HEK293 (cell line): Measurements from ENCODE around the gene PTPRN2.

Source experiments
- CTCF ChIA-PET: fragments of 350-600 bp; formaldehyde crosslinking; extraction: SDS; loops from one replicate; lab custom pipeline; 2021; ENCODE audit warnings: antibody characterized with exemption; lab: Yijun Ruan, JAX
- POLR2A ChIA-PET: fragments of 300-600 bp; formaldehyde crosslinking; extraction: SDS; loops from one replicate; lab custom pipeline; 2020; ENCODE audit warnings: antibody characterized with exemption, inconsistent platforms; lab: Yijun Ruan, JAX
- H3K27ac ChIP-seq: fragments of 200-500 bp; sonication (Bioruptor generic); 2 replicates; pipeline ENCODE4 v1.5.1; 2014; ENCODE audit warnings: low read depth, low read length, control low read depth, inconsistent platforms; ENCODE audit errors: extremely low read depth
- H3K36me3 ChIP-seq, 2 experiments: fragments of 200-500 bp in 1 of 2; sonication (Bioruptor generic) in 1 of 2; 1 replicate in 1 of 2; 2 replicates in 1 of 2; pipeline ENCODE4 v1.5.1; 2014 to 2017; ENCODE audit warnings: inconsistent platforms in 2 of 2, low read length in 2 of 2; ENCODE audit not compliant: control insufficient read depth in 2 of 2, insufficient read depth in 1 of 2
- H3K4me1 ChIP-seq: fragments of 200-500 bp; sonication (Bioruptor generic); 2 replicates; pipeline ENCODE4 v1.5.1; 2014; ENCODE audit warnings: mild to moderate bottlenecking, low read length, inconsistent platforms; ENCODE audit not compliant: control insufficient read depth, insufficient read depth
- H3K4me3 ChIP-seq: 2 replicates; pipeline ENCODE4 v1.5.1; 2011; ENCODE audit warnings: low read depth, mild to moderate bottlenecking, control low read depth, low read length, moderate library complexity
- H3K9me3 ChIP-seq: fragments of 200-500 bp; sonication (Bioruptor generic); 2 replicates; pipeline ENCODE4 v1.5.1; 2014; ENCODE audit warnings: low read depth, low read length, inconsistent platforms; ENCODE audit not compliant: control insufficient read depth, insufficient read depth
- BCL11A ChIP-seq: fragments of 450-650 bp; formaldehyde crosslinking; IDR thresholded peaks from 2 replicates; pipeline ENCODE4 v1.5.1; 2016; ENCODE audit warnings: low read depth, missing biosample characterization, missing genetic modification characterization
- BCL6B ChIP-seq: fragments of 450-650 bp; formaldehyde crosslinking; IDR thresholded peaks from 2 replicates; pipeline ENCODE4 v1.5.1; 2017; ENCODE audit warnings: missing biosample characterization, missing genetic modification characterization
- EGR2 ChIP-seq: fragments of 450-650 bp; formaldehyde crosslinking; IDR thresholded peaks from 2 replicates; pipeline ENCODE4 v1.5.1; 2016; ENCODE audit warnings: low read depth, missing biosample characterization, missing genetic modification characterization
- ELK4 ChIP-seq: IDR thresholded peaks from 2 replicates; pipeline ENCODE4 v1.6.1; 2011; ENCODE audit warnings: mild to moderate bottlenecking, low read depth, low read length, borderline replicate concordance
- GFI1B ChIP-seq: fragments of 450-650 bp; formaldehyde crosslinking; IDR thresholded peaks from 2 replicates; pipeline ENCODE4 v1.5.1; 2016; ENCODE audit warnings: missing biosample characterization, missing genetic modification characterization
- KLF1 ChIP-seq: fragments of 450-650 bp; formaldehyde crosslinking; IDR thresholded peaks from 2 replicates; pipeline ENCODE4 v1.5.1; 2016; ENCODE audit warnings: missing biosample characterization, missing genetic modification characterization
- KLF16 ChIP-seq: fragments of 450-650 bp; formaldehyde crosslinking; IDR thresholded peaks from 2 replicates; pipeline ENCODE4 v1.5.1; 2017; ENCODE audit warnings: missing biosample characterization, missing genetic modification characterization
- KLF9 ChIP-seq: fragments of 450-650 bp; formaldehyde crosslinking; IDR thresholded peaks from 2 replicates; pipeline ENCODE4 v1.5.1; 2016; ENCODE audit warnings: missing biosample characterization, missing genetic modification characterization, low read depth
- MEIS1 ChIP-seq: sonication (generic); formaldehyde crosslinking; IDR thresholded peaks from 2 replicates; pipeline ENCODE4 v1.8.1; 2022; ENCODE audit warnings: missing genetic modification reagents, mild to moderate bottlenecking, borderline replicate concordance
- TCF7L2 ChIP-seq: IDR thresholded peaks from 2 replicates; pipeline ENCODE4 v1.6.1; 2011; ENCODE audit warnings: low read depth, mild to moderate bottlenecking, inconsistent platforms, low read length, moderate library complexity, borderline replicate concordance
- ZBTB20 ChIP-seq: fragments of 450-650 bp; formaldehyde crosslinking; IDR thresholded peaks from 2 replicates; pipeline ENCODE4 v1.5.1; 2016; ENCODE audit warnings: missing biosample characterization, missing genetic modification characterization
- ZBTB44 ChIP-seq: fragments of 450-650 bp; IDR thresholded peaks from 2 replicates; pipeline ENCODE4 v1.5.1; 2018; ENCODE audit warnings: missing biosample characterization, mild to moderate bottlenecking, missing genetic modification characterization
- ZNF140 ChIP-seq: fragments of 450-650 bp; formaldehyde crosslinking; IDR thresholded peaks from 2 replicates; pipeline ENCODE4 v1.5.1; 2016; ENCODE audit warnings: missing biosample characterization, missing genetic modification characterization
- ZNF174 ChIP-seq: fragments of 450-650 bp; formaldehyde crosslinking; IDR thresholded peaks from 2 replicates; pipeline ENCODE4 v1.5.0; 2017; ENCODE audit warnings: missing biosample characterization, mild to moderate bottlenecking, missing genetic modification characterization
- ZNF248 ChIP-seq: fragments of 450-650 bp; formaldehyde crosslinking; IDR thresholded peaks from 2 replicates; pipeline ENCODE4 v1.5.1; 2017; ENCODE audit warnings: missing biosample characterization, missing genetic modification characterization
- ZNF280C ChIP-seq: fragments of 450-650 bp; formaldehyde crosslinking; IDR thresholded peaks from 2 replicates; pipeline ENCODE4 v1.5.1; 2016; ENCODE audit warnings: missing biosample characterization, missing genetic modification characterization
- ZNF350 ChIP-seq: fragments of 450-650 bp; formaldehyde crosslinking; IDR thresholded peaks from 2 replicates; pipeline ENCODE4 v1.5.0; 2017; ENCODE audit warnings: missing biosample characterization, mild to moderate bottlenecking, missing genetic modification characterization
- ZNF362 ChIP-seq: fragments of 450-650 bp; formaldehyde crosslinking; IDR thresholded peaks from 2 replicates; pipeline ENCODE4 v1.5.1; 2016; ENCODE audit warnings: missing biosample characterization, missing genetic modification characterization
- ZNF366 ChIP-seq: fragments of 450-650 bp; formaldehyde crosslinking; conservative IDR thresholded peaks from 2 replicates; pipeline ENCODE4 v1.5.1; 2016; ENCODE audit warnings: missing biosample characterization, missing genetic modification characterization
- ZNF37A ChIP-seq: fragments of 450-650 bp; IDR thresholded peaks from 2 replicates; pipeline ENCODE4 v1.5.1; 2018; ENCODE audit warnings: missing biosample characterization, missing genetic modification characterization
- ZNF501 ChIP-seq: fragments of 450-650 bp; formaldehyde crosslinking; IDR thresholded peaks from 2 replicates; pipeline ENCODE4 v1.5.1; 2016; ENCODE audit warnings: missing biosample characterization, missing genetic modification characterization
- ZNF530 ChIP-seq: fragments of 450-650 bp; formaldehyde crosslinking; IDR thresholded peaks from 2 replicates; pipeline ENCODE4 v1.5.1; 2016; ENCODE audit warnings: low read depth, missing biosample characterization, missing genetic modification characterization
- ZNF600 ChIP-seq: fragments of 450-650 bp; formaldehyde crosslinking; IDR thresholded peaks from 2 replicates; pipeline ENCODE4 v1.5.1; 2016; ENCODE audit warnings: missing biosample characterization, missing genetic modification characterization
- ZNF623 ChIP-seq: fragments of 450-650 bp; formaldehyde crosslinking; IDR thresholded peaks from 2 replicates; pipeline ENCODE4 v1.5.1; 2016; ENCODE audit warnings: missing biosample characterization, missing genetic modification characterization
- ZNF624 ChIP-seq: fragments of 450-650 bp; formaldehyde crosslinking; IDR thresholded peaks from 2 replicates; pipeline ENCODE4 v1.5.1; 2017; ENCODE audit warnings: missing biosample characterization, missing genetic modification characterization
- ZNF692 ChIP-seq: fragments of 450-650 bp; formaldehyde crosslinking; IDR thresholded peaks from 2 replicates; pipeline ENCODE4 v1.5.1; 2016; ENCODE audit warnings: missing biosample characterization, missing genetic modification characterization
- ZNF792 ChIP-seq: fragments of 450-650 bp; formaldehyde crosslinking; IDR thresholded peaks from 2 replicates; pipeline ENCODE4 v1.5.1; 2016; ENCODE audit warnings: missing biosample characterization, missing genetic modification characterization

The PTPRN2 gene

GRCh38 chr7:157990881-157991250 lies 596.8 kb downstream of the PTPRN2 start:
- H3K27ac ChIP-seq: no peak overlapping the region
- no peaks in the 10 kb centered on the region for H3K9me3 ChIP-seq
- CTCF ChIA-PET: no interaction called here
- POLR2A ChIA-PET: no interaction called here
- no peaks in the 10 kb centered on the region for H3K4me1 ChIP-seq
- TF ChIP-seq ZNF362 (tag by site-specific recombination): no peak
- TF ChIP-seq ELK4: no peak
- TF ChIP-seq ZNF623 (tag by site-specific recombination): no peak
- no peak for TF ChIP-seq ZNF501
- TF ChIP-seq ZNF792 (tag by site-specific recombination): no peak
- TF ChIP-seq ZNF280C (tag by site-specific recombination): no peak
- TF ChIP-seq ZBTB44: no peak
- no peak for TF ChIP-seq KLF16 (tag by site-specific recombination)
- no peak for TF ChIP-seq BCL11A (tag by site-specific recombination)
- TF ChIP-seq EGR2 (tag by site-specific recombination): no peak
- no peak for TF ChIP-seq KLF1 (tag by site-specific recombination)
- no peak for TF ChIP-seq ZNF350 (tag by site-specific recombination)
- TF ChIP-seq ZBTB20: no peak
- H3K4me3 ChIP-seq: no peak overlapping the region
- H3K36me3 ChIP-seq: no peaks in the 10 kb centered on the region

GRCh38 chr7:157990226-157990880 lies 597.3 kb downstream of the PTPRN2 start:
- H3K4me1 ChIP-seq: no peaks in the 10 kb centered on the region
- no peak overlapping the region for H3K4me3 ChIP-seq
- ChIA-PET CTCF (no interaction called here), POLR2A (no interaction called here)
- no peak overlapping the region for H3K27ac ChIP-seq
- no peaks in the 10 kb centered on the region for H3K9me3 ChIP-seq
- TF ChIP-seq ZNF600: no peak
- no peak for TF ChIP-seq ZNF530
- TF ChIP-seq ZNF248: no peak
- TF ChIP-seq ZNF366 (tag by site-specific recombination): no peak
- no peak for TF ChIP-seq BCL6B (tag by site-specific recombination)
- TF ChIP-seq TCF7L2: no peak
- no peak for TF ChIP-seq MEIS1 (CRISPR knock-in tag)
- no peak for TF ChIP-seq ZNF692 (tag by site-specific recombination)
- no peak for TF ChIP-seq KLF1 (tag by site-specific recombination)
- TF ChIP-seq ZNF37A: no peak
- TF ChIP-seq ZNF140 (tag by site-specific recombination): no peak
- no peak for TF ChIP-seq GFI1B (tag by site-specific recombination)
- TF ChIP-seq ZNF624 (tag by site-specific recombination): no peak
- no peak for TF ChIP-seq ZNF174 (tag by site-specific recombination)
- no peak for TF ChIP-seq KLF9 (tag by site-specific recombination)
- TF ChIP-seq, all 188 proteins: peak for 0
- H3K36me3 ChIP-seq: no peaks in the 10 kb centered on the region
